OCI-LY3 (cell line): ENCODE measurements around the gene KDM4E.

Experiments used
- EZH2phosphoT487 ChIP-seq: fragments of 200-600 bp; shearing (Covaris generic); IDR thresholded peaks from 2 replicates; pipeline ENCODE4 v1.6.1; 2018; ENCODE audit warnings: antibody characterized with exemption, mixed run types, low read depth
- TF ChIP-seq, protein P1 (sequence below): fragments of 200-600, 300-600 bp; sonication (generic); IDR thresholded peaks from 2 replicates; pipeline ENCODE4 v1.5.1; 2014; ENCODE audit warnings: antibody characterized with exemption, low read length, low read depth

DNA sequence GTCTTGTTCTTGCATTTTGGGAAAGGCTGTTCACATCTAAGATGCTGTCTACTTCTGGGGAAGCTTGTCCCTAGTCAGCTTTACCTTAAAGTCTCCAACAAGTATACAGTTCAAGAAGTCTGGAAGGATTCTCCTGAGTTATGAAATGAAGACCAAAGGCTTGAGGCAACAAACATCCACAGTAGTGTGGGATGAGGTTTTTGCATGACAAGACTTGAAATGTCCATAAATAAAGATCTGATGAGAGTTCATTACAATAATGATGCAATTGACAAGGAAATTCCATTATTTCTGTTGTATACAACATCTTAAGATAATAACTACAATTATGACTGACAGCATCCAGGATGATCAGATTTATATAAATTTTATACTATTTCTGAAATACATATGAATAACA is 21.3 kb upstream of the KDM4E start:
- TF ChIP-seq, protein P1, sequence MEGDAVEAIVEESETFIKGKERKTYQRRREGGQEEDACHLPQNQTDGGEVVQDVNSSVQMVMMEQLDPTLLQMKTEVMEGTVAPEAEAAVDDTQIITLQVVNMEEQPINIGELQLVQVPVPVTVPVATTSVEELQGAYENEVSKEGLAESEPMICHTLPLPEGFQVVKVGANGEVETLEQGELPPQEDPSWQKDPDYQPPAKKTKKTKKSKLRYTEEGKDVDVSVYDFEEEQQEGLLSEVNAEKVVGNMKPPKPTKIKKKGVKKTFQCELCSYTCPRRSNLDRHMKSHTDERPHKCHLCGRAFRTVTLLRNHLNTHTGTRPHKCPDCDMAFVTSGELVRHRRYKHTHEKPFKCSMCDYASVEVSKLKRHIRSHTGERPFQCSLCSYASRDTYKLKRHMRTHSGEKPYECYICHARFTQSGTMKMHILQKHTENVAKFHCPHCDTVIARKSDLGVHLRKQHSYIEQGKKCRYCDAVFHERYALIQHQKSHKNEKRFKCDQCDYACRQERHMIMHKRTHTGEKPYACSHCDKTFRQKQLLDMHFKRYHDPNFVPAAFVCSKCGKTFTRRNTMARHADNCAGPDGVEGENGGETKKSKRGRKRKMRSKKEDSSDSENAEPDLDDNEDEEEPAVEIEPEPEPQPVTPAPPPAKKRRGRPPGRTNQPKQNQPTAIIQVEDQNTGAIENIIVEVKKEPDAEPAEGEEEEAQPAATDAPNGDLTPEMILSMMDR, result no peak
- no peak for TF ChIP-seq EZH2phosphoT487
